K562 (cell line): ENCODE measurements around the gene GAL. TPM values are rescaled to one million over a fixed set of nuclear protein-coding genes. Genes with fewer than 3 reads are reported as not detected.
A peak's percentile ranks its signal among the peaks of the same experiment; 100 is the strongest.

Source experiments
- ATAC-seq: fragments of 200-7000 bp; cut with Tn5 transposase; 3 replicates; pipeline ENCODE4 v1.9.1; 2020; ENCODE audit warnings: moderate library complexity
- BruUV-seq: library from RNA; stranded (reverse); fragments of 400-500 nt; replicated peaks from 2 replicates; lab custom pipeline; 2021; lab: Mats Ljungman, UMichigan
- CTCF ChIA-PET: fragments of 300-600 bp; formaldehyde crosslinking; extraction: SDS; loops from one replicate; lab custom pipeline; 2021; ENCODE audit warnings: low intra/inter-chr PET ratio; lab: Yijun Ruan, JAX
- POLR2A ChIA-PET: fragments of 300-600, 350-650 bp; sonication (Branson Sonifier 250); formaldehyde crosslinking; extraction: SDS; loops from one replicate; lab custom pipeline; 2021; ENCODE audit warnings: antibody characterized with exemption, inconsistent platforms; lab: Yijun Ruan, JAX
- DNase-seq, 4 experiments: peaks; one replicate each; pipeline versions ENCODE4 v3.0.0 to v3.0.0-alpha.2; 2011 to 2018; ENCODE audit warnings: low spot score in 3 of 4, mixed read lengths in 3 of 4; ENCODE audit errors: extremely low read depth in 1 of 4
- FAIRE-seq: peaks from 2 replicates; lab custom pipeline; 2011; peaks lifted over from hg19 to GRCh38; lab: Jason Lieb, UNC
- H2AFZ ChIP-seq: 2 replicates; pipeline ENCODE4 v1.6.0; 2011; ENCODE audit warnings: low read depth, low read length, control low read depth, inconsistent platforms
- H3K27ac ChIP-seq: fragments of 200-600 bp; 3 replicates; pipeline ENCODE4 v1.8.0; 2011; ENCODE audit warnings: low read depth, mild to moderate bottlenecking, control low read depth, inconsistent platforms, low read length, moderate library complexity, mixed read lengths; ENCODE audit errors: extremely low read depth
- H3K27me3 ChIP-seq, 2 experiments: fragments of 300-600 bp in 1 of 2; 2 replicates in 1 of 2; 3 replicates in 1 of 2; pipeline versions ENCODE4 v1.6.0 to v1.8.0; 2011; ENCODE audit warnings: inconsistent platforms in 2 of 2, low read length in 2 of 2, mild to moderate bottlenecking in 1 of 2, mixed read lengths in 1 of 2, moderate library complexity in 1 of 2; ENCODE audit not compliant: control insufficient read depth in 2 of 2, insufficient read depth in 2 of 2
- H3K36me3 ChIP-seq: fragments of 300-600 bp; 3 replicates; pipeline ENCODE4 v1.8.0; 2011; ENCODE audit warnings: mild to moderate bottlenecking, low read length, inconsistent platforms; ENCODE audit not compliant: control insufficient read depth, insufficient read depth
- H3K4me1 ChIP-seq, 2 experiments: fragments of 200-600 bp in 1 of 2; replicated peaks in 1 of 2; 2 replicates in 1 of 2; 3 replicates in 1 of 2; pipeline versions ENCODE4 v1.5.1 to v1.8.0; 2011; ENCODE audit warnings: inconsistent platforms in 2 of 2, low read length in 2 of 2, mild to moderate bottlenecking in 1 of 2, mixed read lengths in 1 of 2, moderate library complexity in 1 of 2; ENCODE audit not compliant: control insufficient read depth in 2 of 2, insufficient read depth in 2 of 2
- H3K4me2 ChIP-seq: 2 replicates; pipeline ENCODE4 v1.6.1; 2011; ENCODE audit warnings: low read length, control low read depth, inconsistent platforms, mixed read lengths; ENCODE audit not compliant: insufficient read depth
- H3K4me3 ChIP-seq: fragments of 200-600 bp; sonication (generic), shearing (Covaris generic); 2 replicates; pipeline ENCODE4 v1.5.1; 2016; ENCODE audit warnings: control low read depth, inconsistent platforms
- H3K79me2 ChIP-seq: fragments of 200-600 bp; 3 replicates; pipeline ENCODE4 v1.8.0; 2011; ENCODE audit warnings: low read length, inconsistent platforms; ENCODE audit not compliant: control insufficient read depth, insufficient read depth
- H3K9ac ChIP-seq, 2 experiments: 2 replicates each; pipeline versions ENCODE4 v1.6.0 to v1.6.1; 2011; ENCODE audit warnings: low read depth in 2 of 2, low read length in 2 of 2, control low read depth in 1 of 2, inconsistent platforms in 1 of 2, mild to moderate bottlenecking in 1 of 2, mixed read lengths in 1 of 2; ENCODE audit not compliant: insufficient read depth in 1 of 2
- H3K9me1 ChIP-seq: one replicate; pipeline ENCODE4 v1.6.0; 2011; ENCODE audit warnings: inconsistent platforms, mild to moderate bottlenecking, low read length, moderate library complexity; ENCODE audit not compliant: control insufficient read depth, insufficient read depth
- H3K9me3 ChIP-seq: replicated peaks from 2 replicates; pipeline ENCODE4 v1.5.1; 2011; ENCODE audit warnings: low read depth, low read length, inconsistent platforms; ENCODE audit not compliant: control insufficient read depth, insufficient read depth
- H4K20me1 ChIP-seq: replicated peaks from 2 replicates; pipeline ENCODE4 v1.6.1; 2011; ENCODE audit warnings: low read length, inconsistent platforms, mixed read lengths; ENCODE audit not compliant: control insufficient read depth, insufficient read depth
- CTCF ChIP-seq, 3 experiments: IDR thresholded peaks in 2 of 3; conservative IDR thresholded peaks in 1 of 3; 2 replicates each; pipeline ENCODE4 v1.5.1; 2011 to 2012; ENCODE audit warnings: low read length in 3 of 3, mild to moderate bottlenecking in 3 of 3, control low read depth in 2 of 3, improper control_type of control experiment in 1 of 3, inconsistent platforms in 1 of 3, low read depth in 1 of 3, mixed read lengths in 1 of 3, moderate library complexity in 1 of 3; ENCODE audit not compliant: insufficient read depth in 2 of 3
- NCOA4 ChIP-seq: fragments of 450-650 bp; IDR thresholded peaks from 2 replicates; pipeline ENCODE4 v1.6.1; 2018; ENCODE audit warnings: mild to moderate bottlenecking; ENCODE audit not compliant: partially characterized antibody
- NFIC ChIP-seq: fragments of 450-650 bp; IDR thresholded peaks from 2 replicates; pipeline ENCODE4 v1.6.1; 2017; ENCODE audit warnings: mild to moderate bottlenecking, inconsistent platforms
- POLR3A ChIP-seq: IDR thresholded peaks from 2 replicates; pipeline ENCODE4 v1.6.1; 2011; ENCODE audit warnings: borderline replicate concordance, mild to moderate bottlenecking, moderate library complexity; ENCODE audit not compliant: insufficient read length, insufficient read depth; ENCODE audit errors: extremely low read depth
- RAD21 ChIP-seq, 2 experiments: fragments of 250-450 bp in 1 of 2; fragments of 450-650 bp in 1 of 2; sonication (Bioruptor Pico) in 1 of 2; formaldehyde crosslinking in 1 of 2; IDR thresholded peaks in 1 of 2; conservative IDR thresholded peaks in 1 of 2; 2 replicates each; pipeline versions ENCODE4 v1.4.0 to v1.8.0; 2020 to 2022; ENCODE audit warnings: mild to moderate bottlenecking in 2 of 2, moderate library complexity in 1 of 2
- SPI1 ChIP-seq: IDR thresholded peaks from 2 replicates; pipeline ENCODE4 v1.6.1; 2011; ENCODE audit warnings: low read depth, low read length, control low read depth, borderline replicate concordance
- ZFP30 ChIP-seq: fragments of 250-450 bp; sonication (Bioruptor Pico); IDR thresholded peaks from 2 replicates; pipeline ENCODE4 v1.8.0; 2022; ENCODE audit warnings: moderate library complexity, mild to moderate bottlenecking, inconsistent platforms, borderline replicate concordance
- ZNF583 ChIP-seq: fragments of 250-450 bp; sonication (Bioruptor Pico); IDR thresholded peaks from 2 replicates; pipeline ENCODE4 v1.4.0; 2020
- WGBS: fragments of 100-300 bp; shearing (Covaris generic); methylation state at CpG from one replicate; pipeline ENCODE4 v1.1.6; 2016; ENCODE audit warnings: low coverage, mixed read lengths; ENCODE audit not compliant: insufficient coverage; ENCODE audit errors: missing lambda C conversion rate; 5-methylcytosine and 5-hydroxymethylcytosine counted together
- in situ Hi-C: fragments of 300-500 bp; cut with MboI; formaldehyde crosslinking; loops from 4 replicates; pipeline ENCODE4 v1.15.0; 2018; ENCODE audit warnings: inconsistent platforms, mixed read lengths
- intact Hi-C: fragments of 100-400 bp; cut with micrococcal nuclease; formaldehyde crosslinking; loops from 2 replicates; pipeline ENCODE4 v1.14.2; 2022
- polyA plus RNA-seq, 8 experiments: library from polyadenylated mRNA; depleted of rRNA in 4 of 8; stranded (reverse) in 5 of 8; unstranded in 3 of 8; fragments of >200 nt; fragmentation: Nextera tagmentation in 2 of 8; fragmentation: Illumina TruSeq in 1 of 8; extraction: Ambion mirVana in 2 of 8; extraction: Trizol in 1 of 8; gene quantifications; 2 replicates each; pipeline versions ENCODE4 v1.2.1 to v1.2.3, GENCODE V29; 2011 to 2014; ENCODE audit warnings: inconsistent platforms in 1 of 8, missing spikeins in 1 of 8
- total RNA-seq, 7 experiments: library from RNA; depleted of rRNA in 6 of 7; stranded (reverse); fragments of >200 nt in 6 of 7; fragmentation: Illumina TruSeq in 2 of 7; extraction: Trizol in 2 of 7; gene quantifications; 2 replicates each; pipeline versions ENCODE4 v1.2.1 to v1.2.3, GENCODE V29; 2011 to 2021; ENCODE audit warnings: low replicate concordance in 1 of 7
- TF ChIP-seq, protein P1 (sequence below): sonication (generic); formaldehyde crosslinking; IDR thresholded peaks from 2 replicates; pipeline ENCODE4 v1.5.0; 2020; ENCODE audit warnings: missing genetic modification reagents

Gene GAL
- total and polyA plus RNA-seq, 9 of the 15 experiments (the other 6 are each of a cell fraction or from before 2014, with no cell fraction given): 10.6 to 119 (median 36.3) TPM

DNA sequence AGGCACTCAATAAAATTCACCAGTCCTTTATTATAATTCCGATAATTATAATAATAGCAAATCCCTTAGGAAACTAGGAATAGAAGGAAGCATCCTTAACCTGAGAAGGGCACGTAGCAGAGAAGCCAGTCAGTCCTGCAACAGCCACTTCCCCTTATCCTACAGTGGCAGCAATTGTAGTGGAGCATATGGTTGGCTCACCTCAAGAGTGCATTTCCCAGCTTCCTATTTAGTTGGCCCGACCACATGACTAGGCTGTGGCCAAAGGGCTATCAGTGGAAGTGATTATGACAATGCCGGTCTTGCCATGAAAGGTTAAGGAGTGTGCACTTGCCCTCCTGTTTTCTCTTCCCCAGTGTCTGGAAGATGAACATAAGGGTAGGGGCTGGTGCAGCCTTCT is 39.9 kb downstream of the GAL start (continued):
- TF ChIP-seq NCOA4: no peak
- no peak for TF ChIP-seq NFIC
- no peak for TF ChIP-seq ZNF583 (CRISPR knock-in tag)
- no peak for TF ChIP-seq ZFP30 (CRISPR knock-in tag)
- TF ChIP-seq, protein P1, sequence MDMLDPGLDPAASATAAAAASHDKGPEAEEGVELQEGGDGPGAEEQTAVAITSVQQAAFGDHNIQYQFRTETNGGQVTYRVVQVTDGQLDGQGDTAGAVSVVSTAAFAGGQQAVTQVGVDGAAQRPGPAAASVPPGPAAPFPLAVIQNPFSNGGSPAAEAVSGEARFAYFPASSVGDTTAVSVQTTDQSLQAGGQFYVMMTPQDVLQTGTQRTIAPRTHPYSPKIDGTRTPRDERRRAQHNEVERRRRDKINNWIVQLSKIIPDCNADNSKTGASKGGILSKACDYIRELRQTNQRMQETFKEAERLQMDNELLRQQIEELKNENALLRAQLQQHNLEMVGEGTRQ (CRISPR knock-in tag): peak; percentile 23; the same call in 1 of the 2 replicates
- peak; percentile 89; the same call in 1 of the 2 replicates for TF ChIP-seq SPI1

DNA sequence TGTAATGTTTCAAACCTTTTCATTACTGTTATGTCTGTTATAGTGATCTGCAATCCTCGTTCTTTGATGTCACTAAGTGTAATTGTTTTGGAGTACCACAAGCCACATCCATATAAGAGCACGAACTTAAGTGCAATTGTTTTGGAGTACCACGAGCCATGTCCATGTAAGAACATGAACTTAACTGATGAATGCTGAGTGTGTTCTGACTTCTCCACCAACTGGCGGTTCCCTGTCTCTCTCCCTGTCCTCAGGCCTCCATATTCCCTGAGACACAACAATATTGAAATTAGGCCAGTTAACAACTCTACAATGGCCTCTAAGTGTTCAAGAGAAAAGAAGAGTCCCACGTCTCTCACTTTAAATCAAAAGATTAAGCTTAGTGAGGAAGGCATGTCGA is 43.4 kb downstream of the GAL start:
- Histone ChIP-seq H3K9ac (no peak overlapping the region), H3K36me3 (no peaks in the 10 kb centered on the region), H3K9me3 (no peaks in the 10 kb centered on the region), H2AFZ (peak overlapping the region; percentile 8; the same call in 1 of the 2 replicates), H3K4me2 (no peak overlapping the region), H3K79me2 (no peaks in the 10 kb centered on the region), H4K20me1 (no peaks in the 10 kb centered on the region; the same call in 1 of the 2 replicates)
- in situ Hi-C loops (no loop called here), intact Hi-C loops (no loop called here)
- FAIRE-seq (peak; percentile 69), DNase-seq (no peak)
- POLR2A ChIA-PET: interaction anchor here (1.0 to 1.6 kb wide), 4 partner anchors 10 to 40 kb away, joined by 3 to 5 read pairs (median 3); no protein-coding TSS in a partner anchor
- 15% methylated on average over 6 of the region's 6 CpGs for WGBS
- CTCF ChIA-PET: no interaction called here
- TF ChIP-seq POLR3A (no peak), RAD21 (CRISPR knock-in tag; conservative IDR thresholded peaks at IDR 0.05 in 1 of 2, IDR thresholded peaks at IDR 0.05 in 1 of 2) (peak in 1 of 2 experiments; percentile 28; a peak in 1 of 4 replicates), CTCF (IDR thresholded peaks at IDR 0.05 in 2 of 3, conservative IDR thresholded peaks at IDR 0.05 in 1 of 3; ENCODE audit: insufficient read depth in 2 of 3, low read depth in 1 of 3, low read length in 3 of 3) (peak in 1 of 3 experiments; percentile 24; a peak in 2 of 6 replicates)
- TF ChIP-seq, all 486 proteins: peak for 2
- H3K4me3 ChIP-seq: no peak overlapping the region
- no TSS peak for BruUV-seq
- no peak overlapping the region for H3K27ac ChIP-seq
- H3K9me1 ChIP-seq: no peaks in the 10 kb centered on the region
- H3K4me1 ChIP-seq: no peaks in the 10 kb centered on the region
- peak; percentile 55; the same call in 1 of the 3 replicates for ATAC-seq
- peaks cover 4 to 5% of the 10 kb centered on the region in 2 experiments; a peak in 2 of 5 replicates for H3K27me3 ChIP-seq
